H9 (cell line): Measurements from ENCODE around the gene TSPAN2. TPM values are rescaled to one million over a fixed set of nuclear protein-coding genes. Genes with fewer than 3 reads are reported as not detected.

Experiments used
- DNase-seq: peaks from one replicate; pipeline ENCODE4 v3.0.0-alpha.2; 2017
- H2AFZ ChIP-seq: one replicate; pipeline ENCODE4 v1.6.1; 2013; ENCODE audit warnings: mild to moderate bottlenecking, low read length, control low read depth, moderate library complexity
- H2AK5ac ChIP-seq: 2 replicates; pipeline ENCODE4 v1.6.1; 2013; ENCODE audit warnings: low read length, control low read depth, mixed read lengths; ENCODE audit not compliant: insufficient read length
- H2BK120ac ChIP-seq: one replicate; pipeline ENCODE4 v1.6.1; 2013; ENCODE audit warnings: low read depth, mild to moderate bottlenecking, low read length, control low read depth, inconsistent platforms; ENCODE audit not compliant: poor library complexity, severe bottlenecking
- H2BK12ac ChIP-seq: 2 replicates; pipeline ENCODE4 v1.6.1; 2013; ENCODE audit warnings: low read length, control low read depth, mixed read lengths, low read depth; ENCODE audit not compliant: insufficient read length
- H2BK15ac ChIP-seq: 2 replicates; pipeline ENCODE4 v1.6.1; 2013; ENCODE audit warnings: low read depth, low read length, control low read depth
- H2BK20ac ChIP-seq: one replicate; pipeline ENCODE4 v1.6.1; 2013; ENCODE audit warnings: low read depth, mild to moderate bottlenecking, low read length, control low read depth, inconsistent platforms; ENCODE audit not compliant: poor library complexity, severe bottlenecking
- H2BK5ac ChIP-seq: 2 replicates; pipeline ENCODE4 v1.6.1; 2013; ENCODE audit warnings: low read length, control low read depth, mixed read lengths; ENCODE audit not compliant: insufficient read length
- H3K14ac ChIP-seq: 2 replicates; pipeline ENCODE4 v1.6.1; 2013; ENCODE audit warnings: low read length, control low read depth; ENCODE audit not compliant: insufficient read depth
- H3K18ac ChIP-seq: 2 replicates; pipeline ENCODE4 v1.6.1; 2013; ENCODE audit warnings: low read depth, mild to moderate bottlenecking, mixed read lengths, low read length, control low read depth; ENCODE audit not compliant: insufficient read length
- H3K23ac ChIP-seq: 2 replicates; pipeline ENCODE4 v1.6.1; 2013; ENCODE audit warnings: low read length, control low read depth, mixed read lengths, low read depth; ENCODE audit not compliant: insufficient read length
- H3K23me2 ChIP-seq: 2 replicates; pipeline ENCODE4 v1.6.1; 2013; ENCODE audit warnings: low read depth, mild to moderate bottlenecking, mixed read lengths, low read length, control low read depth; ENCODE audit not compliant: insufficient read length, poor library complexity, severe bottlenecking
- H3K27ac ChIP-seq: 2 replicates; pipeline ENCODE4 v1.5.1; 2013; ENCODE audit warnings: low read length, control low read depth, mixed read lengths, low read depth; ENCODE audit not compliant: insufficient read length
- H3K27me3 ChIP-seq: 2 replicates; pipeline ENCODE4 v1.6.1; 2013; ENCODE audit warnings: low read length, control low read depth, inconsistent platforms; ENCODE audit not compliant: insufficient read depth
- H3K4ac ChIP-seq: 2 replicates; pipeline ENCODE4 v1.6.1; 2013; ENCODE audit warnings: low read depth, mild to moderate bottlenecking, control low read depth, inconsistent platforms, low read length, moderate library complexity
- H3K4me1 ChIP-seq: 2 replicates; pipeline ENCODE4 v1.6.1; 2013; ENCODE audit warnings: low read length, control low read depth, inconsistent platforms; ENCODE audit not compliant: insufficient read depth
- H3K4me2 ChIP-seq: 2 replicates; pipeline ENCODE4 v1.6.1; 2013; ENCODE audit warnings: low read length, control low read depth, mixed read lengths; ENCODE audit not compliant: insufficient read length, insufficient read depth
- H3K56ac ChIP-seq: 2 replicates; pipeline ENCODE4 v1.6.1; 2013; ENCODE audit warnings: low read depth, mild to moderate bottlenecking, mixed read lengths, low read length, control low read depth; ENCODE audit not compliant: insufficient read length
- H3K79me1 ChIP-seq: 2 replicates; pipeline ENCODE4 v1.6.1; 2013; ENCODE audit warnings: low read depth, mild to moderate bottlenecking, moderate library complexity, low read length, control low read depth, inconsistent platforms; ENCODE audit not compliant: insufficient read depth, poor library complexity, severe bottlenecking
- H3K79me2 ChIP-seq: 2 replicates; pipeline ENCODE4 v1.6.1; 2013; ENCODE audit warnings: low read length, control low read depth, inconsistent platforms; ENCODE audit not compliant: insufficient read depth
- H3K9ac ChIP-seq: 2 replicates; pipeline ENCODE4 v1.6.1; 2013; ENCODE audit warnings: low read length, control low read depth, mixed read lengths; ENCODE audit not compliant: insufficient read length; ENCODE audit errors: extremely low read depth
- H3K9me3 ChIP-seq: one replicate; pipeline ENCODE4 v1.6.1; 2013; ENCODE audit warnings: low read depth, low read length, inconsistent platforms; ENCODE audit not compliant: control insufficient read depth
- H3T11ph ChIP-seq: one replicate; pipeline ENCODE4 v1.6.1; 2013; ENCODE audit warnings: mild to moderate bottlenecking, low read length, control low read depth, inconsistent platforms
- H4K20me1 ChIP-seq: one replicate; pipeline ENCODE4 v1.6.1; 2013; ENCODE audit not compliant: control insufficient read depth, insufficient read length, insufficient read depth
- H4K5ac ChIP-seq: 2 replicates; pipeline ENCODE4 v1.6.1; 2013; ENCODE audit warnings: low read depth, mild to moderate bottlenecking, mixed read lengths, low read length, control low read depth; ENCODE audit not compliant: insufficient read length
- H4K8ac ChIP-seq: replicated peaks from 2 replicates; pipeline ENCODE4 v1.6.1; 2013; ENCODE audit warnings: low read length, control low read depth, mixed read lengths, low read depth; ENCODE audit not compliant: insufficient read length
- H4K91ac ChIP-seq: 2 replicates; pipeline ENCODE4 v1.6.1; 2013; ENCODE audit warnings: low read depth, mild to moderate bottlenecking, moderate library complexity, mixed read lengths, low read length, control low read depth; ENCODE audit not compliant: insufficient read length
- H3K27ac Mint-ChIP-seq, 3 experiments: 2 replicates in 2 of 3; 3 replicates in 1 of 3; pipeline ENCODE4 v1.8.0; 2020 to 2021; ENCODE audit warnings: mixed read lengths in 3 of 3, mild to moderate bottlenecking in 1 of 3, moderate library complexity in 1 of 3
- H3K27me3 Mint-ChIP-seq: 2 replicates; pipeline ENCODE4 v1.8.0; 2021; ENCODE audit warnings: low read depth, mild to moderate bottlenecking, moderate library complexity, mixed read lengths
- H3K36me3 Mint-ChIP-seq, 3 experiments: 2 replicates in 2 of 3; 3 replicates in 1 of 3; pipeline ENCODE4 v1.8.0; 2020 to 2021; ENCODE audit warnings: low read depth in 3 of 3, mixed read lengths in 3 of 3; ENCODE audit not compliant: insufficient read depth in 1 of 3
- H3K4me1 Mint-ChIP-seq, 2 experiments: 2 replicates each; pipeline ENCODE4 v1.8.0; 2020; ENCODE audit warnings: mixed read lengths in 2 of 2
- H3K4me3 Mint-ChIP-seq, 2 experiments: 2 replicates in 1 of 2; 3 replicates in 1 of 2; pipeline ENCODE4 v1.8.0; 2020 to 2021; ENCODE audit warnings: mild to moderate bottlenecking in 2 of 2, mixed read lengths in 2 of 2, moderate library complexity in 1 of 2
- H3K9me3 Mint-ChIP-seq, 2 experiments: 2 replicates in 1 of 2; 3 replicates in 1 of 2; pipeline ENCODE4 v1.8.0; 2020; ENCODE audit warnings: mild to moderate bottlenecking in 2 of 2, mixed read lengths in 2 of 2, moderate library complexity in 1 of 2
- WGBS: extraction: QIAGEN DNeasy Blood & Tissue Kit; methylation state at CpG from one replicate; pipeline ENCODE4 v1.1.7; 2013; ENCODE audit warnings: missing lambda C conversion rate, low lambda C conversion rate, mixed read lengths; ENCODE audit not compliant: insufficient read length; ENCODE audit errors: extremely low coverage; 5-methylcytosine and 5-hydroxymethylcytosine counted together
- total RNA-seq: library from RNA; stranded (reverse); gene quantifications from 2 replicates; pipeline ENCODE4 v1.2.1, GENCODE V29; 2021
- TF ChIP-seq, protein P1 (sequence below): fragments of 200-600 bp; sonication (generic); conservative IDR thresholded peaks from 3 replicates; pipeline ENCODE4 v1.8.0; 2021; ENCODE audit warnings: antibody characterized with exemption, mild to moderate bottlenecking

TSPAN2 gene
- total RNA-seq, 1 experiment from 2014 or later: 10.8 TPM

DNA sequence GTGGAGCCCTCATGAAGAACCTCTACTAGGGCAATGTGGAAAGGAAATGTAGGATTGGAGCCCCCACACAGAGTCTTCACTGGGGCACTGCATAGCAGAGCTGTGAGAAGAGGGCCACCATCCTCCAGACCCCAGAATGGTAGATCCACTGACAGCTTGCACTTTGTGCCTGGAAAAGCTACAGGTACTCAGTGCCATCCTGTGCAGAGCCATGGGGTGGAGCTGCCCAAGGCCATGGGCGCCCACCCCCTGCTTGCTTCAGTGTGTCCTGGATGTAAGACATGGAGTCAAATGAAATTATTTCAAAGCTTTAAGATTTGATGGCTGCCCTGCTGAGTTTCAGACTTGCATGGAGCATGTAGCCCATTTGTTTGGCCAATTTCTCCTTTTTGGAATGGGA is 76.9 kb downstream of the TSPAN2 start:
- Histone ChIP-seq H4K20me1 (no peaks in the 10 kb centered on the region), H2BK120ac (no peak overlapping the region), H2AK5ac (no peak overlapping the region), H2AFZ (no peak overlapping the region), H3K9ac (no peak overlapping the region), H3K23ac (no peak overlapping the region), H3K23me2 (no peaks in the 10 kb centered on the region), H4K91ac (no peak overlapping the region), H4K5ac (no peak overlapping the region), H3K4me1 (no peaks in the 10 kb centered on the region), H3K9me3 (no peaks in the 10 kb centered on the region), H3K79me1 (no peaks in the 10 kb centered on the region), H3K4me2 (no peak overlapping the region), H3K14ac (no peak overlapping the region), H3K56ac (no peak overlapping the region), H2BK12ac (no peak overlapping the region), H2BK15ac (no peak overlapping the region), H3T11ph (no peak overlapping the region), H4K8ac (no peak overlapping the region), H3K79me2 (no peaks in the 10 kb centered on the region), H2BK5ac (no peak overlapping the region), H3K27ac (no peak overlapping the region), H3K27me3 (no peaks in the 10 kb centered on the region), H3K4ac (no peak overlapping the region), H3K18ac (no peak overlapping the region), H2BK20ac (no peak overlapping the region)
- TF ChIP-seq, protein P1, sequence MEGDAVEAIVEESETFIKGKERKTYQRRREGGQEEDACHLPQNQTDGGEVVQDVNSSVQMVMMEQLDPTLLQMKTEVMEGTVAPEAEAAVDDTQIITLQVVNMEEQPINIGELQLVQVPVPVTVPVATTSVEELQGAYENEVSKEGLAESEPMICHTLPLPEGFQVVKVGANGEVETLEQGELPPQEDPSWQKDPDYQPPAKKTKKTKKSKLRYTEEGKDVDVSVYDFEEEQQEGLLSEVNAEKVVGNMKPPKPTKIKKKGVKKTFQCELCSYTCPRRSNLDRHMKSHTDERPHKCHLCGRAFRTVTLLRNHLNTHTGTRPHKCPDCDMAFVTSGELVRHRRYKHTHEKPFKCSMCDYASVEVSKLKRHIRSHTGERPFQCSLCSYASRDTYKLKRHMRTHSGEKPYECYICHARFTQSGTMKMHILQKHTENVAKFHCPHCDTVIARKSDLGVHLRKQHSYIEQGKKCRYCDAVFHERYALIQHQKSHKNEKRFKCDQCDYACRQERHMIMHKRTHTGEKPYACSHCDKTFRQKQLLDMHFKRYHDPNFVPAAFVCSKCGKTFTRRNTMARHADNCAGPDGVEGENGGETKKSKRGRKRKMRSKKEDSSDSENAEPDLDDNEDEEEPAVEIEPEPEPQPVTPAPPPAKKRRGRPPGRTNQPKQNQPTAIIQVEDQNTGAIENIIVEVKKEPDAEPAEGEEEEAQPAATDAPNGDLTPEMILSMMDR: no peak
- H3K36me3 Mint-ChIP-seq: no peaks in the 10 kb centered on the region
- H3K4me3 Mint-ChIP-seq: no peak overlapping the region
- H3K9me3 Mint-ChIP-seq: peaks cover 3 to 10% of the 10 kb centered on the region in 2 experiments; a peak in 3 of 5 replicates
- no CpG with 5 or more reads among the region's 1 CpG for WGBS
- H3K27me3 Mint-ChIP-seq: peaks cover 2% of the 10 kb centered on the region
- peaks cover 0 to 3% of the 10 kb centered on the region in 2 experiments; a peak in 1 of 4 replicates for H3K4me1 Mint-ChIP-seq
- H3K27ac Mint-ChIP-seq: no peak overlapping the region
- no peak for DNase-seq
